Coronary artery (tissue), 2 donors: ENCODE results near the gene TMC6.

Source experiments
- DNase-seq: peaks from one replicate; pipeline ENCODE4 v3.0.0-alpha.2; 2017; ENCODE audit warnings: low spot score
- H3K27ac ChIP-seq, 2 donors: fragments of 200-600 bp; sonication (generic); one replicate each; pipeline ENCODE4 v1.5.1; 2016 to 2019
- H3K4me3 ChIP-seq: fragments of 200-600 bp; sonication (generic); 2 replicates; pipeline ENCODE4 v1.5.1; 2016; ENCODE audit warnings: mild to moderate bottlenecking, moderate library complexity
- CTCF ChIP-seq: fragments of 200-600 bp; sonication (generic); IDR thresholded peaks from one replicate; pipeline ENCODE4 v1.5.1; 2019; ENCODE audit warnings: antibody characterized with exemption

The TMC6 gene

GRCh38 chr17:78107976-78108725 is 20.4 kb downstream of the TMC6 start:
- TF ChIP-seq CTCF: no peak
- no peak for DNase-seq
- Histone ChIP-seq H3K27ac (no peak overlapping the region), H3K4me3 (no peak overlapping the region)

GRCh38 chr17:78107457-78107856 is 21.1 kb downstream of the TMC6 start:
- H3K4me3 ChIP-seq: no peak overlapping the region
- TF ChIP-seq CTCF: no peak
- no peak overlapping the region for H3K27ac ChIP-seq
- DNase-seq: no peak

- no peak overlapping the region for H3K4me3 ChIP-seq
- no peak for TF ChIP-seq CTCF
- no peak for DNase-seq
- H3K27ac ChIP-seq: no peak overlapping the region
Measured at GRCh38 chr17:78106211-78106610, 22.3 kb downstream of the TMC6 start.

GRCh38 chr17:78105551-78105950 is 23.0 kb downstream of the TMC6 start:
- H3K27ac ChIP-seq: no peak overlapping the region
- DNase-seq: no peak
- no peak overlapping the region for H3K4me3 ChIP-seq
- TF ChIP-seq CTCF: no peak

- no peak overlapping the region for H3K4me3 ChIP-seq
- no peak overlapping the region for H3K27ac ChIP-seq
- TF ChIP-seq CTCF: no peak
- DNase-seq: no peak
Measured at GRCh38 chr17:78105101-78105500, 23.5 kb downstream of the TMC6 start.

- DNase-seq: no peak
- Histone ChIP-seq H3K4me3 (no peak overlapping the region), H3K27ac (no peak overlapping the region)
- no peak for TF ChIP-seq CTCF
Measured at GRCh38 chr17:78104540-78104941, 24.0 kb downstream of the TMC6 start.

GRCh38 chr17:78103311-78103710 is 25.2 kb downstream of the TMC6 start:
- no peak for TF ChIP-seq CTCF
- H3K4me3 ChIP-seq: no peak overlapping the region
- DNase-seq: no peak
- H3K27ac ChIP-seq: no peak overlapping the region
